Middle frontal gyrus (tissue), 1 donor: ENCODE results near the gene MMAA.
"Not testable (repeated sequence)": the region's sequence is repeated elsewhere in the genome, so short reads cannot be mapped to it uniquely, and the experiment has no call there.

Experiments
- DNase-seq: peaks from one replicate; pipeline ENCODE4 v3.0.0-alpha.2; 2015; ENCODE audit warnings: low spot score; ENCODE audit errors: extremely low spot score

Gene MMAA

DNA sequence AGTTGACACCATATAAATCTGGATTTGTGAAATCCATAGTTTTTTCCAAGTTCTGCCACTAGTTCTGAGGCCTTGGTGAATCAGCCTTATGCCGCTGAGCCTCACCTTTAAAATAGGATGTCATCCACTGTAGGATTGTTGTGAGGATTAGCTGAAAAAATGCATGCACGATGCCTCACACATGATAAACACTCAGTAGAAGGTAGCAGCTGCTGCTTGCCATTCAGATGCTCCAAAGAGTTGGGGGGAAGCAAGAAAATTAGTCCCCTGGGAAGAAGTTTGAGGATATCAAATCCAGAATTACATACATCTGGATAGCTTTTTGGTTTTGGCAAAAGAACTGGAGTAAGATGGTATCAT lies 7.4 kb downstream of the MMAA start:
- no peak for DNase-seq

DNA sequence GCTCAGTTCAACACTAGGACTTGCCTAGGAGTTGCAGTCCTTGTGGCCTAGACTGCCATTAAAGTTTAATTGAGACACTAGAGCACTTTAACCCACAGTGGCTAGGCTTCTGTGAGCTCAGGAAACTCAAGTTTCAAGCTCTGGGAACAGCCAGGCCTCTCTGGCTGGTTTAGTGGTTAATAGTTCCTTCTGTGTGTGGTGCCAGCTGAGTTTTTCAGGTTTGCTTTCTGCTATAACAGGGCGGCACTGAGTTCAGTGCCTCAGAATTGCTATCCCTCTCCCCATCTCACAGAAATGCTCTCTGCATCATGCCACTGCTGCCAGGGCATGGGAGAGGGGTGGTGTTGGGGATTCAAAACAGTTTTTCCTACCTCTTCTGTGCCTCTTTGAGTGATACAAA lies 15.9 kb downstream of the MMAA start:
- no peak for DNase-seq

DNA sequence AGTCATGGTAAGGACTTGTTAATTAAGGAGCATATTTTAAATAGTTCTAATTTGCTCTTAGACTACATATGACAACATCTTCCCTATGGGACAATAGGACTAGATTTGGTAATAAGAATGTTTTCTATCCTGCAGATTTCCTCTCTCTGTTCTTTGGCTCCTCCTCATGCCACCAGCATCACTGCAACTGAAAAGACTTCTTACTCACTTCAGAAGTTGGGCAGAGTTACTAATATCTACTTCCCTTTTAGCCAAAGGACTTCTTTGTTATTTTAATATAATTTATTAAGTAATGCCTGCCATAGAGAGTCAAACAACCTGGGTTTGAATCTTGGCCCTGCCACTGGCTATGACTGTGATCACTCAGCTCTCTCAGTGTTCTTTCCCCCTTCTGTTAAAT lies 16.4 kb downstream of the MMAA start:
- DNase-seq = no peak

DNA sequence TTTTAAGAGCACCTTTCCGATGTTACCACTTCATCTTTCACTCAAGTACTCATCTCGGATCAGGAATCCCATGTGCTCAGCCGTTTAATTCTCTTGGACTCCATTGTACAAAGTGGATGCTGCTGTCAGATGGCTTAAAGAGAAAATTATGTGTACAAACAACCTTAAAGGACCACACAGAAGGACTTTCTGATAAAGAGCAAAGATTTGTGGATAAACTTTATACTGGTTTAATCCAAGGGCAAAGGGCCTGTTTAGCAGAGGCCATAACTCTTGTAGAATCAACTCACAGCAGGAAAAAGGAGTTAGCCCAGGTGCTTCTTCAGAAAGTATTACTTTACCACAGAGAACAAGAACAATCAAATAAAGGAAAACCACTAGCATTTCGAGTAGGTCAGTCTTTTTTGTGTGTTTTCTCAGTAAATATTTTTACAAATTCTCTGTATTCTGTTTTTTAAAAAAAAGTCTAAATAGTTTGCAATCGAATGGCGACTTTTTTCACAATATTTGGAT lies 20.1 kb downstream of the MMAA start:
- no peak for DNase-seq

DNA sequence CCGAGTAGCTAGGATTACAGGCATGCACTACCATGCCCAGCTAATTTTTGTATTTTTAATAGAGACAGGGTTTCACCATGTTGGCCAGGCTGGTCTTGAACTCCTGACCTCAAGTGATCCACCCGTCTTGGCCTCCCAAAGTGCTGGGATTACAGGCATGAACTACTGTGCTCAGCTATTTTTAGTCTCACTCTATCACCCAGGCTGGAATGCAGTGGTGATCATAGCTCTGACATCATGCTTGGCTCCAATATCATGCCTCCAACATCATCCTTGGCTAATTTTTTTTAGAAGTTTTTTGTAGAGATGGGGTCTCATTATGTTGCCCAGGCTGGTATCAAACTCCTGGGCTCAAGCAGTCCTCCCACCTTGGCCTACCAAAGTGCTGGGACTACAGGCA lies 21.1 kb downstream of the MMAA start:
- DNase-seq = not testable (repeated sequence)

DNA sequence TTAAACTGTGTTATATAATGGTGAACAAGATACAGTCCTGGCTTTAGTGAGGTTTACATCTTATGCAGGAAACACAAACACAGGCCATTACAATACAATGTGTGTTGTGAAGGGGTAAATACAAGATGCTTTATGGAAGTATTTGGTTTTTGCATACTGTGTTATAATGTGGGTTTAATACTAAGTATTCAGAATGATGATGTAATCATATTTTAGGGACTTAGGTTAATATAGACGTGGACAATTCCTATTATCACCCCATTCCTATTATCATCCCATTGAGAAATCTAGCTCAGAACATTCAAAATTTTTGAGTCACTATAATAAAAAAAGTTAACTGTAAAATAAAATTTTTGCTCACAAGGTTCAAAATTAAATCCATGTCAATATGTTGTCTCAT lies 24.1 kb downstream of the MMAA start:
- no peak for DNase-seq

DNA sequence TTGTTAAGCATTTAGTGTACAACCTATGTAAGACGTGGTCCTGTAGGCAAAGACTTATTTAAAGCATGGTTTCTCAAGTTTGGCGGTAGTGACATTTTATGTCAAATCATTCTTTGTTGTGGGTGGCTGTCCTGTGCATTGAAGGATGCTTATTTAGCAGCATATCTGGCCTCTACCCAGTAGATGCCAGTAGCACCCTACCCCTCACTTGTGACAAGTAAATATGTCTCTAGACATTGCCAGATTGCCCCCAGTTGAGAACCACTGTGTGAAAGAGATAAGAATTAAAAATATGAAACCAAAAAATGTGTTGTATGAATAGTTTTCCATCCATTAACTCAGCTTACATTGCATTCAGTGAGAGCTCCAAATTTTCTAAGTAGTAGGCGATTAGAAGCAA lies 25.5 kb downstream of the MMAA start:
- DNase-seq = no peak

DNA sequence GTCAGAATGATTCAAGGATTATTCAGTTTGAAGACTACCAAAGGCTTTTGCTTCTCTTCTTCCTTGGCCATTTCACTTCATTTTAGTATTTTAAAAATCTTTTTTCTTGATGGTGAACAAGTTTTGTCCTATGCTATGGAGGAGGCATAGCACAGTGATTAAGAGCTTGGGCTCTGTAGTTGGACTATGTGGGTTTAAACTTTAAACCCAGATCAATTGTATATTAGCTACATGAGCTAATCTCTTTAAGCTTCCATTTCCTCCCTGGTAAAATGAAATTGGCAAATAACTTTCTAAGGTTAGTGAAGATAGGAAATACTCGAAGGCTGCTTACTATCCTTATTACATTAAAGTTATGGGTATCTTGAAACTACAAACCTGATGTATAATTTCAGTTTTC lies 37.0 kb downstream of the MMAA start:
- DNase-seq = no peak

DNA sequence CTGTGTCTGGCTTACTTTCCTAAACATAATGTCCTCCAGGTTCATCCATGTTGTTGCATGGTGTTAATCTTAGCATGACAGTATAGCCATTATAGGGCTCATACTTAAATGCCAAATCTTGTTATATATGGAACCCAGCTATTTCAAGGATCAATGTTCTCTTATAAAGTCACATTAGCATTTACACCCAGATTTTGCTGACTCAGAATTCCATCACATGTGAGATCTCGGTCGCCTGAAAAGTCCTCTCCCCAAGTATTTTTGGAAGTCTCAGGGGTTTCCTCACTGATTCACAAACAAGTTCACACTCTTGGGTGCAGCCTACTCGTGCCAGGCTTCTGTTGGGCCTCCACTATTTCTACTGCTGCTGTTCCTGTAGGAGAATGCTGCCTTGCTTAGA lies 40.9 kb downstream of the MMAA start:
- no peak for DNase-seq

DNA sequence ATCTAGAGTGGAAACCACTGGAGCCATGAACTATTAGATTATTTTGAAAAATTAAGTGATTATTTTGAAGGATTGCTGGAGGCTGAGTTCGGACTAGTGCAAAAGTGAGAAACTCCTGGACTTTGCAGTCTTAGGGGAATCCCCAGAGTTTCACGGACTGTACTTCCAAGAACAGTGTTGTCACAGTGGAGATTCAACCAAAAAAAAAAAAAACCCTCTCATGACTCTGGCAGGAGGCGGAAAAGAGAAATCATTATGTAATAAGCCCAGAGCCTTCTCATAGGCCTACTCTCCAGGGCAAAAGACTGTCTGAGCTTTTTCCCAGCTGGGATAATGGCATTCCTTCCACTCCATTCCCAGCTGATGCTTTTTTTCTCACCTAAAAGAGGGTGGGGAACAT lies 44.0 kb downstream of the MMAA start:
- no peak for DNase-seq

DNA sequence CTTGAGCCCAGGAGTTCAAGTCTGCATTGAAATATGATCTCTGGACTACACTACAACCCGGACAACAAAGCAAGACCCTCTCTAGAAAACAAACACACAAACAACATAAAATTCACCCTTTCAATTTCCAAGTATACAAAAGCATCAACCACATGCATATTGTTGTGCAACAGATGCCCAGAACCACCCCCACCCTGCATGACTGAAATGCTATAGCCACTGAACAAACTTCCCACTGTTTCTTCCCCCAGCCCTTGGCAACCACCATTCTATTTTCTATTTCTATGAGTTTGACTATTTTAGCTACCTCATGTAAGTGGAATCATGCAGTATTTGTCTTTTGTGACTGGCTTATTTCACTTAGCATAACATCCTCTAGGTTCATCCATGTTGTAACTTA lies 46.6 kb downstream of the MMAA start:
- no peak for DNase-seq

DNA sequence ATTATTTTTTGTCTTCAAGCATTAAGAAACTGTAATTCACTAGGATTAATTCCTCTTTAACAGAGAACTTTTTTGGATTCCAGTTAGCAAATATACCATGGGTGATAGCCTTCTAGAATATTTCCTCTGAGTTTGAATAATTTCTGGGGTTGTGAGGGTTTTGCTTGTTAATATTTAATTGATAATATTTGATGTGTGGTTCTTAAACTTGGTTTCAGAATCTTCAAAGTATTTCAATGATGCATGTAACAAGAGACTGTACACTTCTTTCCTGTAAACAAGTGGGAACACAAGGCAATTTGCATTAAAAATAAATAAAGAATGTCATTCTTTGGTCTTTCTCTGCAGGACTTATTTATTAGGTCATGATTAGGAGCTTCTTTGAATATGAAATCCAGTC lies 51.2 kb downstream of the MMAA start:
- DNase-seq = no peak

DNA sequence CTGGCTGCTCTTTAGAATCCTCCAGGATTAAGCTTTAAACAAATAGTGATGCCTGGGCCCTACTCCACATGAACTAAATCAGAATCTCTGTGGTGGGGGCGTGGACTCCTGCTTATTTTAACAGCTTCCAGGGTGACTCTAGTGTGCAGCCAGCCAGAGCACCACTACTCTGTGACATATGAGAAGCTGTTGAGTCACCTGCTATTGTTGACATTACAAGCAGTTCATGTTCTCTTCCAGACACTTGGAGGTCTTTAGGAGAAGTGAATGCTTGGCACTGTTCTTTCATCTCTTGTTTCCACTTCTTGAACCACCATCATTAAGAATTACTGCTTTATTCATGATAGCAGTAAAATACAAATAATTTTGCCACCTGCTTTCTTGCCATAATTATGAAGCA lies 60.3 kb downstream of the MMAA start:
- no peak for DNase-seq

DNA sequence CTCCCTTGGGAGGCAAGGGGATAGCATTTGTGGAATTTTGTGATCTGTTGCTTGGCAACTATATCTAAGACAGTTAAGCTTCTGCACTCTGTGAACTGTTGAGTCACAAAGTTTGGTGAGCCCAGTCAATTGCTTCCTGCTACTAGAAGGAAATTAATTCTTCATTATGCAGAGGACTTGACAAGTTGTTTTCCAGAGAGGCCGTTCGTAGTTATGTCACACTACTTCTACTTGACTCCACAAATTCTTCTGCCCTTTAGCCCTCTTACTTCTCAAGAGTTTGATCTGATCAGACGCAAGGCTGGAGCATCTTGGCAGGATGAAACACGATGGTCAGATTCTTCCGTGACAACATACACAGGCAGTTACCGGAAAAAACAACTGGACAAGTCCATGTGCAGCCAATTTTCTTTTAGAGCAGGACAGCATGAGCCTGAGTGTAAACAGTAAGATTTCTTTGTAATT lies 60.8 kb downstream of the MMAA start, which contains the start of gene C4orf51:
TSS of gene C4orf51 (plus strand) at position 156 of the 465 bp plus-strand sequence. CDS start at position 214, 58 bp downstream.
- no peak for DNase-seq

DNA sequence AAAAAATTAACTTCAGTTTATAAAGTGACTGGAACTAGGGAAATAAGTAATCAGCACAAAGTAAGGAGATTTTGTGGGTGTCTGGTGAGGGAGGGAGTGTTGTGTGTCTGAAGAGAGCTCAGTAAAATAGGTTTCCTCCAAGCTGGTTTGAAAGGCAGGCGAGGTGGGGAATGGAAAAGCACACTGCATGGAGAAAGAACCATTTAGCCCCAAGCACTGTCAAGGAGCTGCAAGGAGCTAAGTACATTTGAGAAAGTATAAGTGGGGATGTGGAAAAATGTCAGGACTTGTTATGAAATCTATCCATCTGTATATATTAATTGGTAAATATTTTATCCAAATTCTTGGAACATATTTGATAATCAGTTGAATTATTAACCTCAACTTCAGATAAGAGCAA lies 61.7 kb downstream of the MMAA start:
- DNase-seq = no peak

DNA sequence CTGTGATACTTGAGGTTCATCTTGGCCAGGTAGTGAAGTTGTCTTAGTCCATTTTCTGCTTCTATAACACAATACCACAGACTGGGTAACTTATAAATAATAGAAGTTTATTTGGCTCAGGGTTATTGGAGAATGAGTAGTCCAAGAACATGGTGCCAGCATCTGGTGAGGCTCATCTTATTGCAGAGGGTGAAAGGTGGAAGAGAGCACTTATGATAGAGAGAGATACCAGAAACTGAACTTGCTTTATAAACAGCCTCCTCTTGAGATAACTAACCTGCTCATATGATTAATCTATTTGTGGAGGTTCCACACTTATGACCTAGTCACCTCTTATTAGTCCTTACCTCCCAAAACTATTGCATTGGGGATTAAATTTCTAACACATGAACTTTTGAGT lies 62.3 kb downstream of the MMAA start:
- no peak for DNase-seq

DNA sequence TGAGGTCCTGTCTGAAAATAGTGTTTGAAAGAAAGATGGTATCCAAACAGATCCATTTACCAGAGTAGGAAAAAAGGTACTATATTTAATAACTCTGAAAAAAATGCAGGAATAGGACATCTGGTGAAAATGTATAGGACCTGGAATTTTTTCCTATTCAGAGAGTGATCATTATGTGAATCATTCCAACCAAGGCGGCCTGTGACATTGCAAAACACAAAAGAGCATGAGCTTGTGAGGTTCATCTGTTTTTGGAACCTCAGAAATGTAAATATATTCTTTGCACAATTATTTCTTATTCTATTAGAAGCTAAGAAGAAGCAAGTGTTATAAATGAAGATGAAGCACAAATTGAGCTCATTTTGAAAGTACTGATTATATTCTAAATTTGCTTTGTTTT lies 62.8 kb downstream of the MMAA start:
- DNase-seq = no peak

DNA sequence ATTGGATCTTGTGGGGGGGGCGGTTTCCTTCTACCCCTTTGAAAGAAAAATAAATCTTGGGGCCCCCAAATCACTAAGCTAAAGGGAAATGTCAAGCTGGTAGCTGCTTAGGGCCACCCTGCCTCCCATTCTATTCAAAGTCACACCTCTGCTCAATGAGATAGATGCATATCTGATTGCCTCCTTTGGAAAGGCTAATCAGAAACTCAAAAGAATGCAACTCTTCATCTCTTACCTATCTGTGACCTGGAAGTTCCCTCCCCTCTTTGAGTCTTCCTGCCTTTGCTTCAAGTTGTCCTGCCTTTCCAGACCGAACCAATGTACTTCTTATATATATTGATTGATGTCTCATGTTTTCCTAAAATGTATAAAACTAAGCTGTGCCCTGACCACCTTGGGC lies 67.8 kb downstream of the MMAA start:
- no peak for DNase-seq

DNA sequence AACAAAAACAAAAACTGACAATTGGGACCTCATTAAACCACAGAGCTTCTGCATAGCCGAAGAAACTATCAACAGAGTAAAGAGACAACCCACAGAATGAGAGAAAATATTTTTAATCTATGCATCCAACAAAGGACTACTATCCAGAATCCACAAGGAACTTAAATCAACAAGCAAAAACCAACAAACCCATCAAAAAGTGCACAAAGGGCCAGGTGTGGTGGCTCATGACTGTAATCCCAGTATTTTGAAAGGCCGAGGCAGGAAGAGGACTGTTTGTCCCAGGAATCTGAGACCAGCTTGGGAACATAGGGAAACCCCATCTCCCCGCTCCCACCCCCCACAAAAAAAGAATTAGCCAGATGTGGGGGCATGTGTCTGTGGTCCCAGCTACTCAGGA lies 71.4 kb downstream of the MMAA start:
- DNase-seq = no peak

DNA sequence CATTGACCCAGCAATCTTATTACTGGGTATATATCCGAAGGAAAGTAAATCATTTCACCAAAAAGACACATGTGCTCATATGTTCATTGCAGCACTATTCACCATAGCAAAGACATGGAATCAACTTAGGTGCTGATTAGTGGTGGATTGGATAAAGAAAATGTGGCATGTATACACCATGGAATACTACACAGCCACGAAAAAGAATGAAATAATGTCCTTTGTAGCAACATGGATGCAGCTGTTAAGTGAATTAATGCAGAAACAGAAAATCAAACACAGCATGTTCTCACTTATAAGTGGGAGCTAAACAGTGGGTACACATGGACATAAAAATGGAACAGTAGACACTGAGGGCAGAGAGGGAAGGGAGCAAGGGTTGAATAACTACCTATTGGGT lies 72.2 kb downstream of the MMAA start:
- not testable (repeated sequence) for DNase-seq

DNA sequence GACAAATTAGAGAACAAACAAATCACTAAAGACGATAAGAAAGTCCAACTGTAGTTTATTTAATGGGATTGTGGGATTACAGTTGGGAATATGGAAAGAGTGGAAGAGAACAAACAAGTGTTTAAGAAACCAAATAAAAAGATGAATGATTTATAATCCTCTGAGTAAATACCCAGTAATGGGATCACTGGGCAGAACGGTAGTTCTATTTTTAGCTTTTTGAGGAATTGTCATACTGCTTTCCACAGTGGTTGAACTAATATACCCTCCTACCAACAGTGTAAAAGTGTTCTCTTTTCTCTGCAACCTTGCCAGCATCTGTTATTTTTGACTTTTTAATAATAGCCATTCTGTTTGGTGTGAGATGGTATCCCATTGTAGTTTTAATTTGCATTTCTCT lies 75.7 kb downstream of the MMAA start:
- DNase-seq = no peak

DNA sequence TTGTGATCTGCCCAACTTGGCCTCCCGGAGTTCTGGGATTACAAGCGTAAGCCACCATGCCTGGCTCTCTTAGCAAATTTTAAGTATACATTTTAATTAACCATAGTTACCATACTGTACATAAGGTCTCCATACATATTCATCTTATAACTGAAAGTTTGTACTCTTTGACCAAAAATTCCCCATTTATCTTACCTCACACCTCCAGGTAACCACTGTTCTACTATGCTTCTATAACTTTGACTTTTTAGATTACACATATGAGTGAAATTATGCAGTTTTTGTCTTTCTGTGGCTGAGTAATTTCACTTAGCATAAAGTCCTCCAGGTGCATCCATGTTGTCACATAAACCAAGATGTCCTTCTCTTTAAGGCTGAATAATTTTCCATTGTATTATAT lies 78.1 kb downstream of the MMAA start:
- no peak for DNase-seq

DNA sequence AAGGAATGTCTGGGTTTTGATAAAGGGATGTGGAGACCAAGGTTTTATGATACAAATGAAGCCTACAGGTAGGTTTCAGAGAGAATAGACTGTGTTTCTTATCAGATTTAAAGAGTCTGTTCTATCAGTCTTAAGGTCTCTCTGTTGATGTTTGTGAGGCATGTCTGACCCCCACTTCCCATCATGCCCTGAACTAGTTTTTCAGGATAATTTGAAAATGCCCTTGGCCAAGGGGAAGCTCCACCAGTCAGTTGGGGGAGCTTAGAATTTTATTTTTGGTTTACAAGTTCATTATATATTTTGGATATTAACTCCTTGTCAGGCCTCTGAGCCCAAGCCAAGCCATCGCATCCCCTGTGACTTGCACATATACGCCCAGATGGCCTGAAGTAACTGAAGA lies 79.3 kb downstream of the MMAA start:
- DNase-seq = no peak

DNA sequence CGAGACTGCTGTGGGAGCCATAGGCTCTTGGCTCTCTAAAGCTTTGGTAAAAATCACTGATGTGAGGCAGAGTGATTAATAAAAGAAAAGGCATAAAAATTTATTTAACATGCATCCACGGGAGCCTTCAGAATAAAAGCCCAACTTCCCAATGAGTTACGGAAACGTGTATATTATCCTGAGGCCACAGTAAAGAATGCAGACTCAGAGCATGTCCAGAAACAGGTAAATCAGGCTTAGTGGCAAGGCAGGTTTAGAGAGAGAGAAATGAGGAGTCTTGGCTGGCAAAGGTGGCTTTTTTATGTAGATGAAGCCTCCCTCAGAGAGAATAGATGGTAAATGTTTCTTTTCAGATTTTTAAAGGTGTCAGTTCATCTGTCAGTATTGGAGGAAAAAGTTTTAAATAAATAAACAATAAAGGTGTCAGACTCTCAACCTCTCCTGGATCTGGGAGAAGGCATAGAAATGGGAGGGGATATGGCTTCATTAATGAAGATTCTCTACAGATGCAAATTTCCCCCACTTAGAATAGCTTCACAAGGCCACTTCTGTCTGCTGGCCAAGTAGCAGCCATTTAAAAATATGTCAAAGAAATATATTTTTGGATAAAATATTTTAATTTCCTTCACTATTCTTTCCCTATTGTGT lies 84.8 kb downstream of the MMAA start:
- no peak for DNase-seq
